GM20000 (cell line): Measurements from ENCODE around the gene IGSF6.
"Not testable (repeated sequence)": the region's sequence is repeated elsewhere in the genome, so short reads cannot be mapped to it uniquely, and the experiment has no call there.

Experiments used
- DNase-seq: peaks from one replicate; pipeline ENCODE4 v3.0.0; 2012; ENCODE audit warnings: low spot score
- TF ChIP-seq, protein P1 (sequence below): IDR thresholded peaks from 2 replicates; pipeline ENCODE4 v1.5.1; 2012; ENCODE audit warnings: mild to moderate bottlenecking, control low read depth; ENCODE audit errors: extremely low read depth, missing control alignments

Gene IGSF6

DNA sequence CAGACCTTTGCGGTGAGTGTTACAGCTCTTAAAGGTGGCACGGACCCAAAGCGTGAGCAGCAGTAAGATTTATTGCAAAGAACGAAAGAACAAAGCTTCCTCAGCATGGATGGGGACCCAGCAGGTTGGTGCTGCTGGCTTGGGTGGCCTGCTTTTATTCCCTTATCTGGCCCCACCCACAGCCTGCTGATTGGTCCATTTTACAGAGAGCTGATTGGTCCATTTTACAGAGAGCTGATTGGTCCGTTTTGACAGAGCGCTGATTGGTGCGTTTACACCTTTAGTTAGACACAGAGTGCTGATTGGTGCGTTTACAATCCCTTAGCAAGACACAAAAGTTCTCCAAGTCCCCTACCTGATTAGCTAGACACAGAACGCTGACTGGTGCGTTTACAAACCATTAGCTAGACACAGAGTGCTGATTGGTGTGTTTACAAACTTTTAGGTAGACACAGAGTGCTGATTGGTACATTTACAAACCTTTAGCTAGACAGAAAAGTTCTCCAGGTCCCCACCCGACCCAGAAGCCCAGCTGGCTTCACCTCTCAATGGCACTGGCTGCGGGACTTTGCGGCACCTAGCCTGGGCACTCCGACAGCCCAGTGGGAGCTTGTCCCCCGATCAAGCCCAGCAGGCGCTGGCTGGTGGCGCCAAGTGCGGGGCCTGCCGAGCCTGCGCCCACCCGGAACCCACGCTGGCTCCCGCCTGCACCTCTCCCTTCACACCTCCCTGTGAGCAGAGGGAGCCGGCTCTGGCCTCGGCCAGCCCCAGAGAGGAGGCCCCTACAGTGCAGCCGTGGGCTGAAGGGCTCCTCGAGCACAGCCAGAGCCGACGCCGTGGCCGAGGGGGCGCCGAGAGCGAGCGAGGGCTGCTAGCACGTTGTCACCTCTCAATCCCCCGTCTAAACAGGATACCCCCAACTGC, 22.5 kb downstream of the IGSF6 start:
- DNase-seq, result not testable (repeated sequence)

DNA sequence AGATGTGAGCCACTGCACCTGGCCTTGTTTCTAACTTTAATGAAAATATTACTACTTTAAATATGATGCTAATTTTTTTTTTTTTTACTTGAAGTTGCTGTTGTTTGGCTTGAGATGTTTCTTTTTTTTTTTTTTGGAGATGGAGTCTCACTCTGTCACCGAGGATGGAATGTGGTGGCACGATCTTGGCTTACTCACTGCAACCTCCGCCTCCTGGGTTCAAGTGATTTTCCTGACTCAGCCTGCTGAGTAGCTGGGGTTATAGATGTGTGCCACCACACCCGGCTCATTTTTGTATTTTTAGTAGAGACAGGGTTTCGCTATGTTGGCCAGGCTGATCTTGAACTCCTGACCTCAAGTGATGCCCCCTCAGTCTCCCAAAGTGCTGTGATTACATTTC, 23.6 kb downstream of the IGSF6 start:
- DNase-seq, result no peak
- TF ChIP-seq, protein P1, sequence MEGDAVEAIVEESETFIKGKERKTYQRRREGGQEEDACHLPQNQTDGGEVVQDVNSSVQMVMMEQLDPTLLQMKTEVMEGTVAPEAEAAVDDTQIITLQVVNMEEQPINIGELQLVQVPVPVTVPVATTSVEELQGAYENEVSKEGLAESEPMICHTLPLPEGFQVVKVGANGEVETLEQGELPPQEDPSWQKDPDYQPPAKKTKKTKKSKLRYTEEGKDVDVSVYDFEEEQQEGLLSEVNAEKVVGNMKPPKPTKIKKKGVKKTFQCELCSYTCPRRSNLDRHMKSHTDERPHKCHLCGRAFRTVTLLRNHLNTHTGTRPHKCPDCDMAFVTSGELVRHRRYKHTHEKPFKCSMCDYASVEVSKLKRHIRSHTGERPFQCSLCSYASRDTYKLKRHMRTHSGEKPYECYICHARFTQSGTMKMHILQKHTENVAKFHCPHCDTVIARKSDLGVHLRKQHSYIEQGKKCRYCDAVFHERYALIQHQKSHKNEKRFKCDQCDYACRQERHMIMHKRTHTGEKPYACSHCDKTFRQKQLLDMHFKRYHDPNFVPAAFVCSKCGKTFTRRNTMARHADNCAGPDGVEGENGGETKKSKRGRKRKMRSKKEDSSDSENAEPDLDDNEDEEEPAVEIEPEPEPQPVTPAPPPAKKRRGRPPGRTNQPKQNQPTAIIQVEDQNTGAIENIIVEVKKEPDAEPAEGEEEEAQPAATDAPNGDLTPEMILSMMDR, result no peak

DNA sequence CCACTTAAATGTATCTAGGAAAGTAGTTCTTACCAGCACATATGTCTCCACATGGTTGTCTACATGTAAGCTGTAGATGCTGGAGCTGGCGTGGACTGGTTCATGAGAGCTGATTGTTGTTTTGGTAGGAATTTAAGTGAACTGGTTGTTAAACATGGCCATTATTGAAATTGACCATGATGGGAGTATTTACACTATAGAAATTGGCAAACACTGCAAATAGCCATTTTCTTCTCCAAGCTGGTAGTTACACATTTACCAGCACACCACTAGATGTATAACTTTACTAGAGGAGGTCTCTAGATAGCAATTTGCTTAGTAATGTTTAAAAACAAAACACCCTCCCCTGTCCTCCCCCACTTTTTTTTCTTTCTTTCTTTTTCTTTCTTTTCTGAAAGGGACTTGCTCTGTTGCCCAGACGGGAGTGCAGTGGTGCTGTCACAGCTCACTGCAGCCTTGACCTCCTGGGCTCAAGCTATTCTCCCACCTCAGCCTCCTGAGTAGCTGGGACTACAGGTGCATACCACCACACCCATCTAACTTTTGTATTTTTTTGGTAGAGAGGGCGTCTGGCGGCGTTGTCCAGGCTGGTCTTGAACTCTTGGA, 24.2 kb downstream of the IGSF6 start:
- no peak for DNase-seq
- TF ChIP-seq, protein P1, result no peak

DNA sequence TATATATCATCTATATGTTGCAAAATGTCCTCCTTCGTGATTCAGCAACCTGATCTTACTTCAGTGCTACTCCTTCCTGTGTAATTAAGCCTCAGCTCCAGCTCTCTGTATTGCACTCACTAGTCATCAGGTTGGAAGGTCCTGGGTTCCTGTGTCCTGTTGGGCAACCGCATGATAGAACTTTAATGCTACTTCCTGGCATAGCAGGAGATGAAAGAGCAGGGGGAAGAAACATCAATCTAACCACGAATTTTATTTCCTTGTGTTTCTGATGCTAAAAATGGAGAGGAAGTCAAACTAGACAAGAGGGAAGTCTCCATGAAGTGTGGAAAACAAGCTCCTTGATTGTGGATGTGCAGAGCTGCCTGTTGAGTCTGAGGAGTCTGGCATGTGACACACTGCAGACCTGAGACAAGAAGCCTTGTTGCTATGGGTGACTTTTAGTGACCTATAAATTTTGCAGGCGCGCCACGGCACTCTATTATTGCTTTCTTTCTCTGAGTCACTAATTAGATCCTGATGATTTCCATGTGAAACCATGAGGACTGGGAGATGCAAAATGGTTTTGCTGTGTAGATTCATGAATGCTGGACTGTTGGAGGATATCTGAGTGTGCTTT, 25.6 kb downstream of the IGSF6 start:
- TF ChIP-seq, protein P1, result no peak
- no peak for DNase-seq

DNA sequence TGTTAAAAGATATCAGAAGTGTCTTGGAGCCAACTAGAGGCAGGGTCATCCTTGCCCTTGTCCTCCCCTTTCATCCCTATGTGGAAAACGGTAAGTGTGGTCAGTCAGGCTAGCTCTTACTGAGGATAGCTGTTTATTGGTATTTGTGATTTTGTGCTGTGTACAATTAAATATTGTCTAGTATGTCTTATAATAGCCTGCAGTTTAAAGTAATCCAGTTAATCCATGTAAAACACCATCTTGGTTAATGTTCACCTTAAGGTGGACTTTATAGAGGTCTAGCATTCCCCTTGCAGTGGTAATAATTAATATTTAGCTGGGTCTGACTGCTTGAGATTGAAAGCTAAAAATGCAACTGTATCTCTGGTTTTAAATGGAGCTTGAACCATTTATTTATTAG, 27.4 kb downstream of the IGSF6 start:
- DNase-seq, result no peak
- TF ChIP-seq, protein P1, result no peak

DNA sequence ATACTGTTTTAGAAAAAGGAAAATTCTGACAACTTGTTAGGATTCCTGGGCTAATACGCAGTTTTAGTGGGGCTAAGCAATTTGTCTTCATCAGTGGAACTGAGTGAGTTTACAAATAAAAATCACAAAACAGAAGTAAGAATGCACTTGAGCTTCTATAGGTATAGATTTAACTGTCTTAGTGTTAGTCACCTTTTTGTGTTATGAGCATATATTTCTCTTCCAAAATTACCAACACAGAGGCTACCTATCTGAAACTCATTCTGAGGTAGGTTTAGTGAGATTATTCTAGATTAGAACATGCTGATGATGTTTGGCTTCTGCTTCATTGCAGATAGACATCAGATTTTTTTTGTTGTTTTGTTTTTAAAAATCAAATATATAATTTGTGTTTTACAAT, 29.9 kb downstream of the IGSF6 start:
- TF ChIP-seq, protein P1, result no peak
- DNase-seq, result no peak

DNA sequence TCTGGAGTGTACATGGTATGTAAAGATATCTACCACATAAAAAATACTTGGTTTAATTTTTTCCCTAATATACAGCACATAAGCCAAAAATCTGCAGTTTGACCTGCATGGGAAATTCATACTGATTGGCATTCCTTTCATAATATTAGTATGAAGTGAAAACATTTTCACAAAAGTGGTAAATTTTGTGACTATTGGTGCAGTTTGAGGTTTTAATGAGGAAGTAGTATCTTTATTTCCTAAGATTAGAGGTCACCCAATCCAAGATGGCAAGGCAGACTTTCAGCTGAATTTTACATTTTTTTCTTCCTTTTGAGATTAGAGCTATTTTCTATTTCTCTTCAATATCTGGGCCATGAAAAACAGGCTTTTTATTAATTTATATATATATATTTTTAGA, 31.8 kb downstream of the IGSF6 start:
- TF ChIP-seq, protein P1, result no peak
- no peak for DNase-seq
